NAMALWA (cell line): ENCODE measurements around the gene AKAP13.

Experiments
- DNase-seq: peaks from one replicate; pipeline ENCODE4 v3.0.0-alpha.2; 2015; ENCODE audit warnings: low spot score

The AKAP13 gene

GRCh38 chr15:85500060-85500708, 119.8 kb downstream of the AKAP13 start:
- no peak for DNase-seq

DNA sequence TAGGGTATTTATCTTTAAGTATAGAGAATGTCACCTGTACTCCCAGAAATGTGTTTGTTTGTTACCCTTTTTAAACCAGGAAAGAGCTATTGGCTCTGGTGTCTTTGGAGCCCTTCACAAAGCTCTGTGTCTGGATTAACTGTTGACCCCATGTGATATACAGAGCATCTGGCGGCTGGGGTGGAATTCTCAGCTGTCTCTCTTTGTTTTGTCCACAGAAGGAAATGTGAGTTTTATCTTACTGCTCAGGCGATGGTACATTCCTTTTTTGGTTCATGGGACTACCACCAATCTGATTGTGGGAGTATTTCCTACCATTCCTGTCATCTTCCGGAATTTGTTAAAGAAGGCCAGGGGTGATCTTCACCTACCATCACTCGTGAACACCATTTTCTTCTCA, 120.3 kb downstream of the AKAP13 start:
- no peak for DNase-seq

DNA sequence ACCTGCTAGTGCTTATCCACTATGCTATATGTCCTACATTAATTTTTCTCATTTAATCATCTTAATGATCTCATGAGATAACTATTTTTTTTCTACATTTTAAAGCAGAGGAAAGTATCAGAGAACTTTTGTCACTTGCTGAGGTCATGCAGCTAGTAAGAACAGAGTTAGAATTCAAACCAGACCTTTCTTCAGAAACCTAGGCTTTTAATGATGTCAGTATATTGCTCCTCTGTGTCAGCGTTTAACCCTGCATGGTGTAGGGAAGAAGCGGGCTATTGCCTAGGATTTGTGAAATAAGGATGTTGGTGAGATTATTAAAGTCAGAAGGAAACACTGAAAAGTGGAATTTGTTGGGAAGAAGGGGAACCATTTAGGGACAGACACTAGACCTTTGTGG, 121.2 kb downstream of the AKAP13 start:
- no peak for DNase-seq

DNA sequence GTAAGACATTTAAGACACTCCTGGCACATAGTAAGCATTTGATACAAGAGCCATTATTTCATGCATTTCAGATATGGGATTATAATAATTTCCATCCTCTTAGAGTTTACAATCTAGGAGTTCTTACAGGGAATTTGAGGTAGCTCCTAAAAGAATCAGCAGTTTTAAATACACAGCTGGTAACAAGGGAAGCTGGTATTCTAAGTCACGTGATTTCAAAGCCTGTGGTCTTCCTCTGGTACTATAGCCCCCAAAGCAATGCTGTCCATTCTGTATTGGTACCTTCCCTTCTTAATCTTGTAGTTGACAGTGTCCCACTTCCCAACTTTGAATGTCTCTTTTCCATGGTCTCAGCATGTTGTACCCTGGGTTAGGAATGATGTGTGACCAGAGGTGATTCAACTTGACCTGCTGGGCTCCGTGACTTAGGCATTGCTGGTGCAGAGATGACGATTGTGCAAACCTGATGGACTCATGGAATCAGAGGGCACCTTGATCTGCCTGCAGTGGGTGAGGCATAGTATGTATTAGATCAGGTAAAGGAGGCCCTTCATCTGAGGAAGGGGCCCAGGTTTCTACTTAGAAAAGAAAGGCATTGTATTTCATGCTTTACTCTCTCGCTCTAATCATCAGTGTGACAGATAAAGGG, 122.9 kb downstream of the AKAP13 start:
- DNase-seq = no peak

DNA sequence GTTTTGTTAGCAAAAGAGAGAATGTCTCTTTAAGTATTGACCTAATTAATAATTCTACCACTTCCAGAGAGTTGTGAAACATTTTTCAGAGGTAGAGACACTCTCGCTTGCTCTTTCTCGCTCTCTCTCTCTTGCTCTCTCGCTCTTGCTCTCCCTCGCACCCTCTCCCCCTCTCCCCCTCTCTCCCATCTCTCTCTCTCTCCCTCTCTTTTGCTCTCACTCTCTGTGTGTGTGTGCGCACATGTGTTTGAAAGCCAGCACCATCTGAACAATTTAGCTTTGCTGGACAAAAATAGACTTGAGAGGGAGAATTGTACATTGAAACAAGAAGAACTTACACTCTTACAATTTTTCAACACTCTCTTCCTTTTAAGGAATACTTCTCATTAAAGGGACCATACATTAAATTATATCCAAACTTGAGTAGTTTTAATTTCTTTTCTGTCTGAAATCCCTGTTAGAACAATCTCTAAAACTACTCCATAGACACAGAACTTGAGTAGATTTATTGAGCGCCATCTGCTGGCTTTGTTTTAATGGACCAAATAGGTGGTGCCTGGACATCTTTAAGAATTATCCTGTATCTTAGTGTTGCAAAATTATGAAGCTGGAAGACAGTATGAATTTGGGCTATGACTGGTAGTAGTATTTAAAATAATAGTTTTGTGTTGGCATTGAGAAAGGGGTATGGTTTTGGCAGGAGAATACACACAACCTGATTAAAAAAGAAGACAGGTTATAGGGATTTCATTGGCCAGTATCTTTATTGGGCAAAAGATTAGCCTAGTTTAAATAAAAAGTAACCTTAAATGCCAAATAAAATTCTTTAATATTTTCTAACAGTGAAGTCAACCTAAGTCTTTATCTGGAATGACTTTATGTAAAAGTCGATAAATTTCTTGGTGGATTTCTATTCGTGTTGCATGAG, 124.6 kb downstream of the AKAP13 start:
- peak; percentile 84 for DNase-seq

DNA sequence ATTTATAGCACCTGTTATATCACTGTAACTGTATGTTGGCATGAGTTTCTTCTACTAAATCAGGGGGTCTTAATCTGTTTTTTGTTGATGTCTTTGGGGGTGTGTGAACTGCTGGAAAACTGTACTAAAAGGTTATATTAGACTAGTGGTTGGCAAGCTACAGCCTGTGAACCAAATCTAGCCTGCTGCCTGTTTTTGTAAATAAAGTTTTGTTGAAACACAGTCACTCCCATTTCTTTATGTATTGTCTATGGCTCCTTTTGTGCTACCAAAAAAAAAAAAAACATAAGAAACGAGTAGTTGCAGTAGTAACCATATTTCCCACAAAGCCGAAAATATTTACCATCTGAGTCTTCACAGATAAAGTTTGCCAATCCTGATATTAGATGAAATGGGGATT, 126.7 kb downstream of the AKAP13 start:
- no peak for DNase-seq

DNA sequence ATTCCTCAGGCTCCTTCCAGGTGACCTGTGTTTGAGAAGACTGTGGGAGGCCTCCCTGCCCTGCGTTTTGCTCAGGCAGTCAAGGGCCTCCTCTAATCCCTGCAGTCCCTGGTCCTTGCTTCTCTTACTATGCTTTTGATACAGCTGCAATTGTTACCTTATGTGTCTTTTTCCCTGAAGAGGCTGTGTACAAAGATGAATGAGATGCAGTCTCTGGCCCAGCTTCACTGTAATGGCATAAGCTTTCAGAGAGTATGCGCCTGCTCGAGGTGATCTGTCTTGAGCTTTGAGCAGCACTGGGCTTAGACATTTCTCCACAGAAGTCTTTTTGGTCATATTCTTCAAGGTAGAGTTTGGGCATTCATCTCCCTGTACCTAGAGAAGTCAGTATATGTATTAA, 129.6 kb downstream of the AKAP13 start:
- no peak for DNase-seq

DNA sequence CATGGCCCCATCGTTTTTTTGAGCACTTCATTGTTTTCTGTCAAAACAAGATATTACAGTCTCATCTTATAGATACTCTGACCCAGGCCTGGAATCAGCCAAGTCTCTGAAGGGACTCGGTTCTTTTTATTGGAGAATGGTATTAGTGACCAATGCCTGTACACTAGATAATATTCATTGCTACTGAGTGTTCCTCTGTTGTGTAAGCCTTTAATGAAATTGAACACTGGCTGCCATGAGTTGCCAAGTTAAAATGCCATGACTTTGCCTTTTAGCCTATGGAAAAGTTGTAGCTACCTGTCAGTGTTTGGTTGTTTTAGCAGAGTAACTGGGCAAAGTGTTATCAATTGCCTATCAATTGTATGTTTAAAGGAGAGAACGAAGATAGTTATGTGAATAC, 134.0 kb downstream of the AKAP13 start:
- no peak for DNase-seq

GRCh38 chr15:85515212-85515611, 134.8 kb downstream of the AKAP13 start:
- no peak for DNase-seq

DNA sequence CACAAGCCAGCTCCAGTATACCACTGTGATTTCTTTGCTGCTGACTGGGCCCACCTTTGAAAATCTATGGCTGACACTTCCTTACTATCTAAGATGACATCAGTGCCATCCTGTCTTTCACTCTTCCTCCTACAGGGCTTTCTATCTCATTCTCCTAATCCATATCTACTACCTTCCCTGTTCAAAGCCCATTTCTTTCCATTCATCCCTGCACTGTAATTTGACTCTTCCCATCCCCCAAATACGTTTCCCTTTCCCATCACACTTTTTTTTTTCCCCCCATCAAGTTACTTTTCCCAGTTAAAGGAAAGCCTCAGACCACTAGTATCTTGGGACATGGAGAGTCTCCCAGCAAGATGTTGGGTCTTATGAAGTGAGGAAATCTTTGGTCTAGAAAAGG, 136.7 kb downstream of the AKAP13 start:
- DNase-seq = no peak

DNA sequence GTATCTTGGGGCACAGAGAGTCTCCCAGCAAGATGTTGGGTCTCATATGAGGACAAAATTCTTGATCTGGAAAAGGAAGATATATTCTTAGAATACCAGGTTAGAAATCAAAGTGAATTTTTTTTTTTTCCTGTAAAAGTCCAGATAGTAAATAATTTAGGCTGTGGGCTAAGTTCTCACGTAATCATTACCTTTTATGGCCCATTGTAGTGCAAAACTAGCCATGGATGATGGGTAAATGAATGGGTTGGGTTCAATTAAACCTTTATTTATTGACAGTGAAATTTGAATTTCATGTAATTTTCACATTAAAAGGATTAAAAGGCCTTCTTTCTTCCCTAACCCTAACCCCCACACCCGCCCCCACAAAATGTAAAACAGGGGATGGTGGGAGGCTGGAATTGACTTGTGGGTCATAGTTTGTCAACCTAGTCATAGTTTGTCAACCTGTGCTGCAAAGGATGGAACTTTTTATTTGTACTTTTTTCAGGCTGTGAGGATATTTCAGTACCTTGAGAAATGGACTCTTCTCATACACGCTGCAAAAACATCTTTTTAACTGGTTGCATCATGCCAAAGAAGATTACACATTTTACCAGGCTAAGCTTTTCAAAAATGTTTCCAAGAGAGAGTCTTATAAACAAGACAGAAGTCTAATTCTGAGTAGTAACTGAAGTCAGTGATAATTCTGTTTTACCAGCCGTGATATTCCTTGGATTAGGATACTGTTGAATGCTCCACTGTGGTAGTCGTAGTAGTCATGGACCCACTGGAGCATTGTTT, 138.8 kb downstream of the AKAP13 start:
- no peak for DNase-seq

DNA sequence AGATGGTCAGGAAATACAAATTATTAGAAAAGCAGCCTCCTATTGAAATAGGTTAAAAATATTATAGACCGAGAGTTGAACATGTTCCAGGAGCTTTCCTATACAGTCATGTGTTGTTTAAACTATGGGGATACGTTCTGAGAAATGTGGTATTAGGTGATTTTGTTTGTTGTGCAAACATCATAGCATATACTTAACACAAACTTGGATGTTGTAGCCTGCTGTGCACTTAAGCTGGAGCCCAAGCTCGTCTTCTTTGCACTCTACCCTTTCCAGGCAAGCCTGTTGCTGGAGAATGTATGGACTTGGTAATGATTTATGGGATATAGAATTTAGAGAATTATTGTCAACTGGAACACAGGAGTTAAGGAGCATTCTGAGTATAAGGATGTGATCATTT, 140.2 kb downstream of the AKAP13 start:
- no peak for DNase-seq

- no peak for DNase-seq
These were observed 143.1 kb downstream of the AKAP13 start for GRCh38 chr15:85523530-85523929.

DNA sequence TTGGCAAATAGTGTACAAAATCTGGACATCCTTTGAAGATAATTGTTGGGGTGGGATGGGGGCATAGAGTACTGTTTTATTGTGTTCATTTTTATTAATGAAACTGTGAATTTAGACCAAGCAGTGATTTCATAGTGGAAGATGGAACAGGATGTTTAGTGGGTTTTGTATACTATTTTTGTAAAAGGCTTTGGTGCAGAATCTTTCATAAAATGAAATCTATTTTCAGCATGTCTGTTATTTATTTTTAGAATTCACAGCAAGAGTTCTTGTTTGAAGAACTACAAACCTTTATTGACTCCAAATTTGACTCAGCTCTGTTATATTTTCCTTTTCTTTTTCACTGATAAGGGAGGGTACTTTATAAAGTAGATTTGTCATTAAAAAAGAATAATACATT, 145.4 kb downstream of the AKAP13 start:
- no peak for DNase-seq

DNA sequence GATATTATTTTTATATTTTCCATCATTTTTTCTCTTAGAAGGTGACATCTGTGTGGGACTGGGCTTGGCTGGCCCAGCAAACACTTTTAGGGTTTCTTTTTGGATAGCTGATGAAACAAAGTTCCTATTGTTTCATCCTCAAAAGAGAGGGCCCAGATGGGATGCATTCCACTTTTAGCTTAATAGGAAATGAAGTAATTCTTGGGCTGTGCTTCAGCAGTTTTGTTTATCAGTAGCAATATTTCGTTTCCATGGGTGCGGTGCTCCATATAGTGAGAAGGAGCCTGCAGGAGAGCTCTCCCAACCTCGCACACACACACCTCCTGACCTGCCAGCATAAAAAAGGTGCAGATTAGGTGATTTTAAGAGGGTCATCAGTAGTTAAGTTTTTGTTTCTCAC, 147.5 kb downstream of the AKAP13 start:
- peak; percentile 25 for DNase-seq

GRCh38 chr15:85530079-85530478, 149.7 kb downstream of the AKAP13 start:
- DNase-seq = no peak

GRCh38 chr15:85531083-85531482, 150.7 kb downstream of the AKAP13 start:
- no peak for DNase-seq

- DNase-seq = no peak
These were observed 152.3 kb downstream of the AKAP13 start for GRCh38 chr15:85532689-85533088.

DNA sequence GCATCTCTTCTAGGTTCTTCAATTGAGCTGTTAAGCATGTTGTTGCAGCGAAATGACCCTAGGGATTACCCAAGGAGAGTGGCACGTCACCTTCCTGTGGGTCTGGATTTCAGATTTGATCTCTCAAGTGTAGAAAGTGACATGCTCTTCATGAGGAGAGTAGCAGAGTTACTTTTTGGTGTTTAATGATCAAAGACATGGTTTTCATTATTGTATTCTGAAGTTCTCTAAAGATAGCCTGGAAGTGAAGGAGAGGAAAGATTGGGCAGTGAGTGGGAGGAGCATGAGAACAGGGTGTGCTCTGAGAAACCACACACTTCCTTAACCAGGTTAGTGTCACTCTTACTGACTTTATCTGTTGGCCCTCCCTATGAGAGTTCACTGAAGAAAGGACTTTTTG, 153.6 kb downstream of the AKAP13 start:
- peak; percentile 46 for DNase-seq

DNA sequence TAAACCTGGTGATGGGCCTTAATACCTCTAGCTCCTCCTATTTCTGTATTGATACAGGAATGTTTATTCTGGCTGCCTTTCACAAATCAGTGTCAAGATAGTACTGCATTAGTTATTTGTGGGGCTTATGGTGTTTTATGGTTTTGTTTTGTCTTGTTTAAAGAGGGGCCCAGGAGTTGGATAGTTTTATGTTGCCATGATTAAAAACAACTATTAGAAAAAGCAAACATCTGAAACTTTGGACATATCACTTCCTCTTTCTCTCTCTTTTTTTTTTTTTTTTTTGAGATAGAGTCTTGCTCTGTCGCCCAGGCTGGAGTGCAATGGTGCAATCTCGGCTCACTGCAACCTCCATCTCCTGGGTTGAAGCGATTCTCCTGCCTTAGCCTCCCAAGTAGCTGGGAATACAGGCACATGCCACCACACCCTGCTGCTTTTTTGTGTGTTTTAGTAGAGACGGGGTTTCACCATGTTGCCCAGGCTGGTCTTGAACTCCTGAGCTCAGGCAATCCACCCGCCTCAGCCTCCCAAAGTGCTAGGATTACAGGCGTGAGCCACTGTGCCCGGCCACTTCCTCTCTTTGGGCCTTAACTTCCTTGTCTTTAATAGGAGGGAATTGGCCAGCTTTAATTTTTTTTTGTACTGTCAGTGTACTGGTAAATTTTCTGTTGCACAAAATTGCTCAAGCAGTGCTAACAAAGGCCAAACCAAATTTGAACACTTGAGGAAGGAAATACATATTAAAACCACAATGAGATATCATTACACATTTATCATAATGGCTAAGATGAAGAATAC, 155.3 kb downstream of the AKAP13 start:
- peak; percentile 56 for DNase-seq

- no peak for DNase-seq
These were observed 155.9 kb downstream of the AKAP13 start for GRCh38 chr15:85536341-85536740.
